HG03039 (cell line): ENCODE results near the gene C5orf52.
"Not testable (repeated sequence)": the region's sequence is repeated elsewhere in the genome, so short reads cannot be mapped to it uniquely, and the experiment has no call there.

ENCODE experiments used
- ATAC-seq: cut with Tn5 transposase; IDR thresholded peaks from one replicate; pipeline ENCODE4 v1.9.1; 2021; ENCODE audit warnings: mild to moderate bottlenecking, moderate library complexity; ENCODE audit not compliant: unreplicated experiment

C5orf52 gene

DNA sequence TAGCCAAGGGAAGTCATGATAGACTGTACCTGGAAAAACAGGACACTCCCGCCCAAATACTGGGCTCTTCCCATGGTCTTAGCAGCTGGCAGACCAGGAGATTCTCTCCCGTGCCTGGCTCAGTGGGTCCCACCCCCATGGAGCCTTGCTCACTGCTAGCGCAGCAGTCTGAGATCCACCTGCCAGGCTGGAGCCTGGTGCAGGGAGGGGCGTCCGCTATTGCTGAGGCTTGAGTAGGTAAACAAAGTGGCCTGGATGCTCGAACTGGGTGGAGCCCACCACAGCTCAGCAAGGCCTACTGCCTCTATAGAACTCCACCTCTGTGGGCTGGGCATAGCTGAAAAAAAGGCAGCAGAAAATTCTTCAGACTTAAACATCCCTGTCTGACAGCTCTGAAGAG is 49.8 kb downstream of the C5orf52 start:
- no peak for ATAC-seq

DNA sequence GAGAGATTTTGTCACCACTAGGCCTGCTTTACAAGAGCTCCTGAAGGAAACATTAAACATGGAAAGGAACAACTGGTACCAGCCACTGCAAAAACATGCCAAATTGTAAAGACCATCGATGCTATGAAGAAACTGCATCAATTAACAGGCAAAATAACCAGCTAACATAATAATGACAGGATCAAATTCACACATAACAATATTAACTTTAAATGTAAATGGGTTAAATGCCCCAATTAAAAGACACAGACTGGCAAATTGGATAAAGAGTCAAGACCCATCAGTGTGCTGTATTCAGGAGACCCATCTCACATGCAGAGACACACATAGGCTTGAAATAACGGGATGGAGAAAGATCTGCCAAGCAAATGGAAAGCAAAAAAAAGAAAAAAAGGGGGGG is 51.6 kb downstream of the C5orf52 start:
- ATAC-seq = not testable (repeated sequence)

DNA sequence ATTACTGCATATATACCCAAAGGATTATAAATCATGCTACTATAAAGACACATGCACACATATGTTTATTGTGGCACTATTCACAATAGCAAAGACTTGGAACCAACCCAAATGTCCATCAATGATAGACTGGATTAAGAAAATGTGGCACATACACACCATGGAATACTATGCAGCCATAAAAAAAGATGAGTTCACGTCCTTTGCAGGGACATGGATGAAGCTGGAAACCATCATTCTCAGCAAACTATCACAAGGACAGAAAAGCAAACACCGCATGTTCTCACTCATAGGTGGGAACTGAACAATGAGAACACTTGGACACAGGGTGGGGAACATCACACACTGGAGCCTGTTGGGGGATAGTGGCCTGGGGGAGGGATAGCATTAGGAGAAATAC is 55.3 kb downstream of the C5orf52 start:
- not testable (repeated sequence) for ATAC-seq

DNA sequence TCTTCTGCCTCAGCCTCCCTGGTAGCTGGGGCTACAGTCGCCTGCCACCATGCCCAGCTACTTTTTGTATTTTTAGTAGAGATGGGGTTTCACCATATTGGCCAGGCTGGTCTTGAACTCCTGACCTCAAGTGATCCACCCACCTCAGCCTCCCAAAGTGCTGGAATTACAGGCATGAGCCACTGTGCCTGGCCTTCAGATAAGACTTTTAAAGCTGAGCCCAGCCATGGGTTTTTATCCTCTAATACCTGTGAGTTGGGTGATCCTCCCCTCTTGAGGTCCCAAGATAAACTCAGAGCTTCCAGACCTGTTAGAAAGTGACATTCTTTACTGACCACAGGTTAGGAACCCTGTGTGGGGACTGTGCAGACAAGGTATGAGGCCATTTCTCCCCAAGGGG is 56.5 kb downstream of the C5orf52 start:
- ATAC-seq = not testable (repeated sequence)
